HEK293 (cell line): Measurements from ENCODE around the gene PROM2.

Experiments used
- CTCF ChIA-PET: fragments of 350-600 bp; formaldehyde crosslinking; extraction: SDS; loops from one replicate; lab custom pipeline; 2021; ENCODE audit warnings: antibody characterized with exemption; lab: Yijun Ruan, JAX
- POLR2A ChIA-PET: fragments of 300-600 bp; formaldehyde crosslinking; extraction: SDS; loops from one replicate; lab custom pipeline; 2020; ENCODE audit warnings: antibody characterized with exemption, inconsistent platforms; lab: Yijun Ruan, JAX
- H3K27ac ChIP-seq: fragments of 200-500 bp; sonication (Bioruptor generic); 2 replicates; pipeline ENCODE4 v1.5.1; 2014; ENCODE audit warnings: low read depth, low read length, control low read depth, inconsistent platforms; ENCODE audit errors: extremely low read depth
- H3K36me3 ChIP-seq, 2 experiments: fragments of 200-500 bp in 1 of 2; sonication (Bioruptor generic) in 1 of 2; 1 replicate in 1 of 2; 2 replicates in 1 of 2; pipeline ENCODE4 v1.5.1; 2014 to 2017; ENCODE audit warnings: inconsistent platforms in 2 of 2, low read length in 2 of 2; ENCODE audit not compliant: control insufficient read depth in 2 of 2, insufficient read depth in 1 of 2
- H3K4me1 ChIP-seq: fragments of 200-500 bp; sonication (Bioruptor generic); 2 replicates; pipeline ENCODE4 v1.5.1; 2014; ENCODE audit warnings: mild to moderate bottlenecking, low read length, inconsistent platforms; ENCODE audit not compliant: control insufficient read depth, insufficient read depth
- H3K4me3 ChIP-seq: 2 replicates; pipeline ENCODE4 v1.5.1; 2011; ENCODE audit warnings: low read depth, mild to moderate bottlenecking, control low read depth, low read length, moderate library complexity
- H3K9me3 ChIP-seq: fragments of 200-500 bp; sonication (Bioruptor generic); 2 replicates; pipeline ENCODE4 v1.5.1; 2014; ENCODE audit warnings: low read depth, low read length, inconsistent platforms; ENCODE audit not compliant: control insufficient read depth, insufficient read depth
- CTCF ChIP-seq: fragments of 450-650 bp; formaldehyde crosslinking; IDR thresholded peaks from 2 replicates; pipeline ENCODE4 v1.5.1; 2016; ENCODE audit warnings: missing biosample characterization, missing genetic modification characterization
- HOXA7 ChIP-seq: sonication (generic); formaldehyde crosslinking; IDR thresholded peaks from 2 replicates; pipeline ENCODE4 v1.8.1; 2022; ENCODE audit warnings: missing genetic modification reagents, borderline replicate concordance
- MEIS1 ChIP-seq: sonication (generic); formaldehyde crosslinking; IDR thresholded peaks from 2 replicates; pipeline ENCODE4 v1.8.1; 2022; ENCODE audit warnings: missing genetic modification reagents, mild to moderate bottlenecking, borderline replicate concordance
- OSR2 ChIP-seq: fragments of 450-650 bp; formaldehyde crosslinking; IDR thresholded peaks from 2 replicates; pipeline ENCODE4 v1.5.1; 2016; ENCODE audit warnings: missing biosample characterization, missing genetic modification characterization
- PRDM2 ChIP-seq: fragments of 450-650 bp; formaldehyde crosslinking; IDR thresholded peaks from 2 replicates; pipeline ENCODE4 v1.5.1; 2016; ENCODE audit warnings: missing biosample characterization, missing genetic modification characterization, borderline replicate concordance
- REST ChIP-seq: fragments of 450-650 bp; formaldehyde crosslinking; IDR thresholded peaks from 2 replicates; pipeline ENCODE4 v1.5.1; 2016; ENCODE audit warnings: missing biosample characterization, missing genetic modification characterization
- SP2 ChIP-seq: fragments of 450-650 bp; formaldehyde crosslinking; IDR thresholded peaks from 2 replicates; pipeline ENCODE4 v1.5.1; 2016; ENCODE audit warnings: missing biosample characterization, missing genetic modification characterization
- ZBTB7A ChIP-seq: fragments of 450-650 bp; formaldehyde crosslinking; IDR thresholded peaks from 2 replicates; pipeline ENCODE4 v1.5.1; 2016; ENCODE audit warnings: low read depth, missing biosample characterization, missing genetic modification characterization
- ZNF23 ChIP-seq: fragments of 450-650 bp; formaldehyde crosslinking; IDR thresholded peaks from 2 replicates; pipeline ENCODE4 v1.5.1; 2016; ENCODE audit warnings: missing biosample characterization, missing genetic modification characterization, borderline replicate concordance
- ZNF394 ChIP-seq: fragments of 450-650 bp; formaldehyde crosslinking; IDR thresholded peaks from 2 replicates; pipeline ENCODE4 v1.5.1; 2016; ENCODE audit warnings: missing biosample characterization, missing genetic modification characterization, mild to moderate bottlenecking, moderate library complexity, borderline replicate concordance
- ZNF423 ChIP-seq: fragments of 450-650 bp; formaldehyde crosslinking; IDR thresholded peaks from 2 replicates; pipeline ENCODE4 v1.5.1; 2016; ENCODE audit warnings: missing biosample characterization, missing genetic modification characterization
- ZNF488 ChIP-seq: fragments of 450-650 bp; formaldehyde crosslinking; IDR thresholded peaks from 2 replicates; pipeline ENCODE4 v1.5.1; 2016; ENCODE audit warnings: missing biosample characterization, missing genetic modification characterization
- ZNF544 ChIP-seq: fragments of 450-650 bp; formaldehyde crosslinking; IDR thresholded peaks from 2 replicates; pipeline ENCODE4 v1.5.0; 2017; ENCODE audit warnings: missing biosample characterization, missing genetic modification characterization
- ZNF555 ChIP-seq: fragments of 450-650 bp; formaldehyde crosslinking; conservative IDR thresholded peaks from 2 replicates; pipeline ENCODE4 v1.5.1; 2017; ENCODE audit warnings: missing biosample characterization, mild to moderate bottlenecking, missing genetic modification characterization, inconsistent platforms
- ZNF654 ChIP-seq: fragments of 450-650 bp; formaldehyde crosslinking; IDR thresholded peaks from 2 replicates; pipeline ENCODE4 v1.5.1; 2016; ENCODE audit warnings: low read depth, missing biosample characterization, missing genetic modification characterization
- ZSCAN23 ChIP-seq: fragments of 450-650 bp; formaldehyde crosslinking; IDR thresholded peaks from 2 replicates; pipeline ENCODE4 v1.5.1; 2016; ENCODE audit warnings: missing biosample characterization, missing genetic modification characterization

The PROM2 gene

GRCh38 chr2:95274291-95275150 is at the start of gene PROM2 (continued):
- no peak for TF ChIP-seq CTCF (tag by site-specific recombination)
- no peak for TF ChIP-seq ZNF488

GRCh38 chr2:95225658-95226057 is 48.6 kb upstream of the PROM2 start:
- TF ChIP-seq OSR2 (tag by site-specific recombination) (no peak), REST (tag by site-specific recombination) (no peak), ZSCAN23 (tag by site-specific recombination) (no peak), MEIS1 (CRISPR knock-in tag) (no peak)
- CTCF ChIA-PET, result no interaction called here
- Histone ChIP-seq H3K27ac (no peak overlapping the region), H3K36me3 (no peaks in the 10 kb centered on the region; a peak in 1 of 3 replicates), H3K4me3 (no peak overlapping the region), H3K9me3 (no peaks in the 10 kb centered on the region; the same call in 1 of the 2 replicates), H3K4me1 (no peaks in the 10 kb centered on the region)
- POLR2A ChIA-PET, result no interaction called here

GRCh38 chr2:95231723-95232122 is 42.5 kb upstream of the PROM2 start:
- Histone ChIP-seq H3K27ac (no peak overlapping the region), H3K4me3 (no peak overlapping the region), H3K36me3 (no peaks in the 10 kb centered on the region), H3K4me1 (no peaks in the 10 kb centered on the region), H3K9me3 (no peaks in the 10 kb centered on the region)
- TF ChIP-seq ZNF394 (tag by site-specific recombination), result peak; percentile 94
- TF ChIP-seq HOXA7 (CRISPR knock-in tag), result no peak
- peak; percentile 51 for TF ChIP-seq ZNF654
- POLR2A ChIA-PET, result no interaction called here
- CTCF ChIA-PET, result interaction anchor here (0.5 to 3.2 kb wide), 31 partner anchors 8 to 709 kb away, joined by 3 to 27 read pairs (median 4); partner anchors contain the start of gene FAHD2A

GRCh38 chr2:95232232-95232631 is 42.0 kb upstream of the PROM2 start:
- H3K4me3 ChIP-seq, result no peak overlapping the region
- no peaks in the 10 kb centered on the region for H3K4me1 ChIP-seq
- CTCF ChIA-PET, result interaction anchor here (0.6 to 3.2 kb wide), 16 partner anchors 8 to 178 kb away, joined by 3 to 27 read pairs (median 6); no protein-coding TSS in a partner anchor
- no peaks in the 10 kb centered on the region for H3K36me3 ChIP-seq
- no peak overlapping the region for H3K27ac ChIP-seq
- POLR2A ChIA-PET, result no interaction called here
- H3K9me3 ChIP-seq, result no peaks in the 10 kb centered on the region
- TF ChIP-seq SP2 (tag by site-specific recombination), result no peak
- no peak for TF ChIP-seq ZNF544 (tag by site-specific recombination)
- no peak for TF ChIP-seq ZNF23 (tag by site-specific recombination)
- TF ChIP-seq ZBTB7A (tag by site-specific recombination), result no peak
- TF ChIP-seq ZNF555 (tag by site-specific recombination), result no peak
- TF ChIP-seq ZNF423 (tag by site-specific recombination), result no peak
- TF ChIP-seq PRDM2 (tag by site-specific recombination), result no peak
